HG03469 (cell line): Measurements from ENCODE around the gene ABCB6.
A peak's percentile ranks its signal among the peaks of the same experiment; 100 is the strongest.
"Not testable (repeated sequence)": the region's sequence is repeated elsewhere in the genome, so short reads cannot be mapped to it uniquely, and the experiment has no call there.

Source experiments
- ATAC-seq: cut with Tn5 transposase; IDR thresholded peaks from one replicate; pipeline ENCODE4 v1.9.1; 2021; ENCODE audit warnings: mild to moderate bottlenecking, moderate library complexity, moderate number of reproducible peaks; ENCODE audit not compliant: unreplicated experiment

Gene ABCB6

DNA sequence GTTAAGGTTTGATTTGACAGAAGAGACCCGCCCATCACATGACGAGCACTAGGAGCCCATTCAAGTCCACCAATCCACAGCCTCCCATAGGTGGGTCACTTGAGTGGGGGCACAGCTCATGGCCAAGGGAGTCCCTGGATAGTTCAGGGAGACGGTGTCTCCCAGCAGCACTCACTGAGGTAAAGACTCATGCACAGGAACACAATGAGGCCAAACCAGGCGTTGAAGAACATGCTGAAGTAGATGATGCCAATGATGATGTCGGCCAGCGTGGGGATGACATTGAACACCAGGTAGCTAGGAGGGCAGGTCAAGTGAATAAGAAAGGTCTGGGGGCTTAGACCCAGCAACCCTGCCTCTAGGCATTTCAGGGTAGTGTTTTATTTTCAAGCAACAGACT, 4.0 kb downstream of the ABCB6 start:
- no peak for ATAC-seq

DNA sequence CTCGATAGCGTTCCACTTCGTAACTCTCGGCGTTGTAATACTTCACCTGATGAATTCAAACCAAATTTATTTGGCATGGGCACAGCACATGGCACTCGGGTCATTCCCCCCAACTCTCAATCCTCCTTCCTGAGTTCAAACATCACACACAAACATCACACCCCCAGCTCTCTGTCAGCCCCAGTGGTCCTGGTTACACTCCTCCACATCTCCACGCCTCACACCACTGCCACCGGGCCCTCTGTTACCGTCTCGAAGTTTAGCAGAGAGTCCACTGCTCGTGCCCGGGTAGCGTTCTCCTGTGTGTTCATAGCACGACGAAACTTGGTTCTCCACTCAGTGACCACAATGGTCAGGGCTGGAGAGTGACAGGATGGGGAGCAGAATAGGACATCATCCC, 4.6 kb downstream of the ABCB6 start:
- no peak for ATAC-seq

DNA sequence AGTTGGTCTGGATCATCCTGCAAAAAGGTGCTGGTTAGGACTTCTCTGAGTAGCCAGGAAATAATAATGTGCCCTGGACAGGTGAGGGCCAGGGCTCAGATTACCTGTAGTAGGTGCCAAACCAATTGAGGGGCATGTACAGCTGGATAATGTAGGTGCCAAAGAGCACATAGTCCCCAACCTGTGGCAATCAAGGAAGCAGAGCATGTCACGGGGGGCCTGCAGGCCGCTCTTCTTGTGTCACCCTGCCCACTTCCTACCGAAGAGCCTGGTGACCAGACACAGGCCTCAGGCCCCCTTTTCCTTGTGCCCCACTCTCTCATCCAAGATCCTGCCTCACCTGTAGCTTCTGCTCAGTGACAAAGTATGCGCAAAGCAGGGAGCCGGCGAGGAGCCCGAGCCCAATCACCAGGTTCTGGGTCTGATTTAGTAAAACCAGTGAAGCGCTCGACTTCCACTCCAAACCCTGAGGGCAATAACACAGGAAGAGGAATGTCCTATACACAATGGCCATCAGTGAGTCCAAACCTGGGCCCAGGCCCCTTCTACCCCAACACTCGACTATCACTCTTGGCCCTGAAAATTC, 5.2 kb downstream of the ABCB6 start:
- no peak for ATAC-seq

DNA sequence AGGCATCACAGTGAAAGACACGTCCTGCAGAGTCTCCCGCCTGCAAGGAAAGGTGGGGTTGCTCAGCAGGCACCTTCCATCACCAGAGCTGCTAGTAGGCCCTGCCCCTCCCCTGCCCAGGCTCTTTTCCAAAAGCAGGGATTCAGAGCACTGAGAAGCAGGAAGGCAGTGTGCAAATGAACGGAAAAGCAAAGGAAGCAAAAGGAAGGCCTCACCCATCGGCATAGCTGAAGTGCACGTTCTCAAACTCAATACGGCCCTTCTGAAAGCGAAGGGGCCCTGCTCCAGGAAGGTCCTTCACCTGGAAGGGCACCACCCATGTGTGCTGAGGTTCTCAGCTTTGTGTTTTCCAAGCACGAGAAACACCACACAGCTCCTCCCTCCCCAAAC, 5.7 kb downstream of the ABCB6 start:
- no peak for ATAC-seq

DNA sequence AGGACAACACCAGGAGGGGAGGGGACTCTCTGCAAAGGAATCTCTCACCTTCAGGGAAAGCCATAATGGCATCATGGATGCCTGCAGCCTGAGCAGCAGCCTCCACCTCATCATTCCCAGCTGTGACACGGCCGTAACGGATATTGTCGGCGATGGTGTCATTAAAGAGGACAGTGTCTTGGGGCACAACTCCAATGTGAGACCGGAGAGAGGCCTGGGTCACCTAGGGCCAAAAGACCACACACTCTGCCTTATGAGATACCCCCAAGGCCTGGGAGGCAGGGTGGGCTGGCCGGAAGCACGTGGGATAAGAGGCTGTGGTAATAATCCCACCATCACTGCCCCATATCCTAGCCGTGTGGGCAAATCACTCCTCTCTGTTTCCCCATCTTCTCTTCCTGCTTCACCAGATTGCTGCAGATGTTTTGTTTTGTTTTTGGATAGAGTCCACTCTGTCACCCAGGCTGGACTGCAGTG, 7.8 kb downstream of the ABCB6 start:
- ATAC-seq = no peak

DNA sequence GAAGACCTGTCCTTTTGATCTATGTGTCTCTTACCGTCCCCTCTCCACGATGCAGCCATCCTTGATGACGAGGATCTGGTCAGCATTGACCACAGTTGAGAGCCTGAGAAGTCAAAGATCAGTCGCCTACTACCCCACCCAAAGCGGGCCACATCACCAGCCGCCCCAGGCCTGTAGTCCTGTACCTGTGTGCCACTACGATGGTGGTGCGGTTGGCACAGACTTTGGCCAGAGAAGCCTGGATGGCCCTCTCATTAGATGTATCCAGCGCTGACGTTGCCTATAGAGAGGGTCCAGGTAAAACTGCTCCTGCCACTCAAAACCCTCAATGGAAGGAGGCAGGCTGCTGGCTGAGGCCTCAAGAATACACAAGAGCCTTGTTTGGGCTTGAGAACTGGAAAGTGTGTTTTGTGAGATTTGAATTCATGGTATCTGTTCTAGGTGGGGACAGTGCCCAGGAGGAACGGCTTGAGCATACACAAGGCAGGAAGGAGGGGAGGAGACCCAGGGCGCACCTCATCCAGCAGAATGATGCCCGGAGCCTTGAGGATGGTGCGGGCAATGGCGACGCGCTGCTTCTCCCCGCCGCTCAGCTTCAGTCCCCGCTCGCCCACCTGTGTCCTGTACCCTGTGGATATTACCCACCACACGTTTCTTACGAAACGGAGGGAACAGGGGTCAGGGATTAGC, 8.4 kb downstream of the ABCB6 start:
- no peak for ATAC-seq

DNA sequence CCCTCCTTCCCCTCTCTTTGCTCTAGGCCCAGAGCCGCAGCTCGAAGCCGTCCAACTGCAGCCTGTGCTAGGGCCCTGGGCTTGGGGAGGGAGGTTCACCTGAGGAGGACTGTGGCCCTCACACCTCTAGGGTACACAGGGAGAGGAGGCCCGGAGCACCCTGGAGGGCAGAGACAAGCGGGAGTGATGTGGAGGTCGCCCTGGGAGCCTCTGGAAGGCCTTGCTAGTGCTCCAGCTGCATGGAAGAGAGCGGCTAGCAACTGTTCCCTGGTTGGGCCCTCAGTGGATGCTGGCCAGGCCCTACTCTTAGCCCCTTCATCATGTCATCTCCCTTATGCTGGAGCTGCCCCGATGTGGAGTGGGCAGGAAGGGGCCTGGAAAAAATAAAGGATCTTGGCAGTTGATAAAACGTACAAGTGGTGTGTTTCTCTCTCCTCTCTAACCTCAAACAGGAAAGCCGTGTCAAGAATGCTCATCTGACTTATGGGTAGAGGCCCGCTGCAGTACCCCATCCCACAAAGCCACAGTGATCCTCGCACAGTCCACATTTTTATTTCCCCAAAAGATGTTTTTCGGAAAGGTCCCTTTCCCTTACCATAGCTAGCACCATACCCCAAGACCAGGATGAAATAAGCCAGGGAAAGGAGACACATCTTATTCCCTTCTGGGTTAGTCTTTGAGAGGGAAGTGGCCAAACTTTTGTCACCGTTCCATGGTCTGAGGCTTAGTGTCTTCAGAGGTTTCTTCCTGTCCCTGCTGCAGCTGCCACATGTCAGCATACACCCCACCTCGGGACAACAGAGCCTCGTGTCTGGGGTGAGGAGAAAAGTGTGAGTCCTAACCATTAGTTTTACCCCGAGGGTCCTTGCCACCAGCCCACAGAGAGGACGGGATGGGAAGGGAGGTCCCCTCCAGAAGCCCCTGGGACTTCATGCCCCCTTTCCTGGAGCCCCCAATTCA, 9.2 kb downstream of the ABCB6 start:
- ATAC-seq = no peak

DNA sequence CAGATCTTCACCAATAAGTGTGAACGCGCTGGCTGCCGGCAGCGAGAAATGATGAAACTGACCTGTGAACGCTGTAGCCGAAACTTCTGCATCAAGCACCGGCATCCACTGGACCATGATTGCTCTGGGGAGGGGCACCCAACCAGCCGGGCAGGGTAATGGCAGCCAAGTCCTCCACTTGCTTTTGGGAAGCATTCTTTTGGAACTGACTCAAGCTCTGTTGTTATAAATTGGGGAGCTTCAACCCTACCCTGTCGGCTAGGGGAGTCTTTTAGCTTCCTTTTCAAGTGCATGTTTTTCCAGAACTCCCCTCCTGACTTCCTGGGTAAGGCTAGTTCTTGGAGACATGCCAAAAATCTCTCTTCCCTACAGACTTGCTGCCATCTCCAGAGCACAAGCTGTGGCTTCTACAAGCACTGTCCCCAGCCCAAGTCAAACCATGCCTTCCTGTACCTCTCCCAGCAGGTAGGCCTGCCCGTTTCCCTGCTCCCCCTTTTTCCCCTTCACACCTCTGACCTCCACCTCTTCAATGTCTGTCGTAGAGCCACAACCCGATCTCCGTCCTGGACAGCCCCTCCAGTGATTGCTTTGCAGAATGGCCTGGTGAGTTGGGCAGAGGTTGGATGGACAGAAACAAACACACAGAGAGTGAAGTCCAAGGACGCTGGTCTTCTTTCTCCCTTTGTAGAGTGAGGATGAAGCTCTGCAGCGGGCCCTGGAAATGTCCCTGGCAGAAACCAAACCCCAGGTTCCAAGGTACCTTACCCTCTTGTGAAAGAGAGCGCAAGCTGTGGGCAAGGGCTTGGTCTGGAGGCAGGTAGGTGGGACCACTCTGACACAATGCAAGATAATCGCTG, 10.6 kb downstream of the ABCB6 start:
- no peak for ATAC-seq

DNA sequence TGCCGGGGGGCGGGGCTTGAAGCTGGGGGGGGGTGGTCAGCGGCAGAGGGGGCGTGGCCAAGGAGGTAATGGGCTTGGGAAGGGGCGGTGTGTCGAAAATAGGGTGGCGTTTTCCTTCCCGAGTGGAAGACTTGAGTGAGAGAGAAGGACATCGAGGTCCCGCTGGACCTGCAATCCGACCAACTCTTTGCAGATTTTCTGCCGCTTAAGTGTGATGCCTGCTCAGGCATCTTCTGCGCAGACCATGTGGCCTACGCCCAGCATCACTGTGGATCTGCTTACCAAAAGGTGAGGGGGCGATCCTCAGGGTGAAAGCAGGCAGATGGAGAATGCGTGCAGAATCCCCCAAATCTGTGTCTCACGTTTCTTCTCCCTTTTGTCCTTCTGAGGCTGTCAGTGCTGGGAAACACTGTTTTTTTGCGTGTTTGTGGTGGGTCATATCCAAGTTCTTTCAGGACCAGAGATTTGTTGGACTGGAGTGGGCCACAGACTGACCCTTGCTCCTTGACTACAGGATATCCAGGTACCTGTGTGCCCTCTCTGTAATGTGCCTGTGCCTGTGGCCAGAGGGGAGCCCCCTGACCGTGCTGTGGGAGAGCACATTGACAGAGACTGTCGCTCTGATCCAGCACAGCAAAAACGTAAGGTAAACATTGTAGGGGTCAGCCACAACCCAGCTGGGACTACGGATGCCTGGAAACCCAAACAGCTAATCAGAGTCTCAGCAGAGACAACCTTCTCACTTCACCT, 11.4 kb downstream of the ABCB6 start:
- ATAC-seq = no peak

DNA sequence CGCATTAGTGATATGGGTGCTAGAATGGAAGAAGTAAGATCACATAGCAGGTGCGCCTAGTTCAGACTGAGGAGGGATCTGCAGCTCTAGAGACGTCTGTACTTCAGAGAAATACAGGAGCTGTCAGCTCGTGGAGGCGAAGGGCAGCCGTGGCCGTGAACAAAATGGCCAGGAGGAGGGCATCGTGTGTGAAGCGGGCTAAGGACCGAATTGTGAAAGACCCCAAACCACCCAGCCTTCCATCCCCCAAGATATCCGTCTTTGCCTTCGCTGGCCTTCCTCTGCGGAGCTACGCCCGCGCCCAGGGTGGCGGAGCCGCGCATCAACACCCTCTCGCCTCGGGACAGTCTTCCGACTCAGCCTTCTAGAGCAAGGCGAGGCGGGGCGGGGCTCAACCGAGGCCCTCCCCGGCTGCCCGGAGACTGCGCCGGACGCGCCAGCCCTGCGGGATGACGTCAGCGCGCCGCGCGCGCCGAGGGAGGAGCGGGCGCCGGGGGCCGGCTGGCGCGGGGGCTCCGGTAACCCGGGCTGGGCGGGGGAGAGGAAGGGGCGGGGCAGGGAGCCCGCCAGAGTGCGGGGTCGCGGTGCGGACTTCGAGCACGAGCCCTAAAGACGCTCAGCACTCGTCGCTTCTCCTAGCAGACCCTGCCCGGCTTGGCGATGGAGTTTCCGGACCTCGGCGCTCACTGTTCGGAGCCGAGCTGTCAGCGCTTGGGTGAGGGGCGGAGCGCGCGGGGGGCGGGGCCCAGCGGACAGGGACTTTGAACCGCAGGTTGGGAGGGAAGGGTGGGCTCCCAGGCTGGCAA, 12.2 kb downstream of the ABCB6 start, which contains the start of gene ZFAND2B:
ZFAND2B (plus strand) TSS at position 455 of the 806 bp plus-strand sequence; CDS start at position 661, 206 bp downstream.
- peak; percentile 97 for ATAC-seq

DNA sequence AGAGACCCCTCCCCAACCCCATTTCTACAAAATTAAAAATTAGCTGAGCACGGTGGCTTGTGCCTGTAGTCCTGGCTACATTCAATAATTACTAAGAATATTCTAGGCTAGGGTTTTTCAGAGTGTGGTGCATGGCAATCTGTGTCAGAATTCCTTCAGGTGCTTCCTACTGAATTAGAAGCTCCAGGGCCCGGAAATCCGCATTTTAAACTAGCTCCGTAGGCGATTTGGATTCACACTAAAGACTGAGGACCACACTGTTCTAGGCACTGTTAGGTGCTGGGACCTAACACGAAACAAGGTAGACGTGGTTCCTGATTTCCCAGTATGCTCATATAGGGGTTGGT, 12.8 kb downstream of the ABCB6 start:
- ATAC-seq = no peak

DNA sequence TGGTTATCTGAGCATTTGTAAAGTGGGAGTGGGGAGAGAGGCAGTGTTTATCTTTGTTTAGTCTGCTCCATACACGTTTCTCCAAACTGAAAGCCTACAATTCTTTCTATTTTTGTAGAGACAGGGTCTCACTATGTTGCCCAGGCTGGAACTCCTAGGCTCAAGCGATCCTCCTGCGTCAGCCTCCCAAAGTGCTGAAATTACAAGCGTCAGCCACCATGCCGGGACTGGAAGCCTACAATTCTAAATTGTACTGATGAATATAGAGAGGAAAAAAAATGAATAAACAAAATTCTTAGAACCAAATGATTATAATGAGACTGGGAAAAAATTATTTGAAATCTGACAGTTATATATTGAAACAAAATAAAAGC, 13.6 kb downstream of the ABCB6 start:
- ATAC-seq = no peak

DNA sequence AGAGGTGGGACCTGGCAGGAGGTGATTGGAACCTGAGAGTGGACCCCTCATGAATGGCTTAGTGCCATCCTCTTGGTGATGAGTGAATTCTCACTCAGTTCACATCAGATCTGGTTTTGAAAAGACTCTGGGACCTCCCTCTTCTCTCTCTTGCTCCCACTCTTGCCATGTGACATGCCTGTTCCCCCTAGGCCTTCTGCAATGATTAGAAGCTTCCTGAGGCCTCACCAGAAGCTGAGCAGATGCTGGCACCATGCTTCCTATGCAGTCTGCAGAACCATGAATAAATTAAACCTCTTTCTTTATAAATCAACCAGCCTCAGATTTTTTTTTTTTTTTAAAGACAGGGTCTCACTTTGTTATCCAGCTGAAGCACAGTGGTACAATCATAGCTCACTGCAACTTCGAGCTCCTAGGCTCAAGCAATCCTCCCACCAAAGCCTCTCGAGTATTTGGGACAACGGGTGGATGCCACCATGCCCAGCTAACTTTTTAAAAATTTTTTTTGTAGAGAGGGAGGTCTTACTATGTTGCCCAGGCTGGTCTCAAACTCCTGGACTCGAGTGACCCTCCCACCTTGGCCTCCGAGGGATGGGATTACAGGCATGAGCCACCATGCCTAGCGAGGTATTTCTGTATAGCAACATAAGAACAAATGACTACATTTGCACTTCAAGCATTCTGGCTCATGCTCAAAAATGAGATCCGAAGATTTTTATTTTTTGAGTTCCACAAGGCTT, 14.2 kb downstream of the ABCB6 start:
- no peak for ATAC-seq

DNA sequence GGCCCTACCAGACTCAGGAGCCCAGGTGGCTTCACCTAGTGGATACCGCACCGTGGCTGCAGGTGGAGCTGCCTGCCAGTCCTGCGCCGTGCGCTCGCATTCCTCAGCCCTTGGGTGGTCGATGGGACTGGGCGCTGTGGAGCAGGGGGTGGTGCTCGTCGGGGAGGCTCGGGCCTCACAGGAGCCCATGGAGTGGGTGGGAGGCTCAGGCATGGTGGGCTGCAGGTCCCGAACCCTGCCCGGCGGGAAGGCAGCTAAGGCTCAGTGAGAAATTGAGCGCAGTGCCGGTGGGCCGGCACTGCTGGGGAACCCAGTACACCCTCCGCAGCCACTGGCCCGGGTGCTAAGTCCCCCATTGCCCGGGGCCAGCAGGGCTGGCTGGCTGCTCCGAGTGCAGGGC, 17.4 kb downstream of the ABCB6 start:
- ATAC-seq = not testable (repeated sequence)

DNA sequence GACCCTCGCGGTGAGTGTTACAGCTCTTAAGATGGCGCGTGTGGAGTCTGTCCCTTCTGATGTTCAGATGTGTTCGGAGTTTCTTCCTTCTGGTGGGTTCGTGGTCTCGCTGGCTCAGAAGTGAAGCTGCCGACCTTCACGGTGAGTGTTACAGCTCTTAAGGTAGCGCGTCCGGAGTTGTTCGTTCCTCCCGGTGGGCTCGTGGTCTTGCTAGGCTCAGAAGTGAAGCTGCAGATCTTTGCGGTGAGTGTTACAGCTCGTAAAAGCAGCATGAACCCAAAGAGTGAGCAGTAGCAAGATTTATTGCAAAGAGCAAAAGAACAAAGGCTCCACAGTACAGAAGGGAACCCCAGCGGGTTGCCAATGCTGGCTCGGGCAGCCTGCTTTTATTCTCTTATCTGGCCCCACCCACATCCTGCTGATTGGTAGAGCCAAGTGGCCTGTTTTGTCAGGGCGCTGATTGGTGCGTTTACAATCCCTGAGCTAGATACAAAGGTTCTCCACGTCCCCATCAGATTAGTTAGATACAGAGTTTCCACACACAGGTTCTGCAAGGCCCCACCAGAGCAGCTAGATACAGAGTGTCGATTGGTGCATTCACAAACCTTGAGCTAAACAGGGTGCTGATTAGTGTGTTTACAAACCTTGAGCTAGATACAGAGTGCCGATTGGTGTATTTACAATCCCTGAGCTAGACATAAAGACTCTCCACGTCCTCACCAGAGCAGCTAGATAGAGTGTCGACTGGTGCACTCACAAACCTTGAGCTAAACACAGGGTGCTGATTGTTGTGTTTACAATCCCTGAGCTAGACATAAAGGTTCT, 18.0 kb downstream of the ABCB6 start:
- ATAC-seq = not testable (repeated sequence)

DNA sequence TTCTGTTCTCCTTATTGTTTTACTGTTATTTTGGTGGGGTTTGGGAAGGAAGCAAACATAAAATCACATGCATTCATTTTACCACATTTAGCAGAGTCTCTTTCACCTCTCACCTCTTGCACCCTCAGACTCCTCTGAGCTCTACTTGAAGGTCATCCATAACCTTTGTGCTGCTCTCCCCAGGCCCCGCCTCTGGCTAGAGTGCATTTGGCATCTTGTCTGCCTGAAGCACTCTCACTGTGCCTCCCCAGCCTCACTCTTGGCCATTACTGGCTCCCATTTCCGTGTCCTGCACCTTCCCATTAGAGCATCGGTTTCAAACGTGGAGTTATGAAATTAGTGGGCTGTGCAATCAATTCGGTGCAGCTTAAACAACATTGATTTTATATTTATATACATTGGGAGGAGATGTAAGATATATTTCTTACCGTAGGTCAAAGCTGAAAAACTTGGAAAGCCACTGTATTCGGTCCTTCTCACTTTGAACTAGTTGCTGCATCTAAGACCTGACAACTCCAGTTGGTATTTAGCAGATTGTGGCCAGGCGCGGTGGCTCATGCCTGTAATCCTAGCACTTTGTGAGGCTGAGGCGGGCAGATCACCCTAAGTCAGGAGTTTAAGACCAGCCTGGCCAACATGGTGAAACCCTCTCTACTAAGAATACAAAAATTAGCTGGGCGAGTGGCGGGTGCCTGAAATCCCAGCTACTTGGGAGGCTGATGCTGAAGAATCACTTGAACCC, 19.1 kb downstream of the ABCB6 start:
- no peak for ATAC-seq

DNA sequence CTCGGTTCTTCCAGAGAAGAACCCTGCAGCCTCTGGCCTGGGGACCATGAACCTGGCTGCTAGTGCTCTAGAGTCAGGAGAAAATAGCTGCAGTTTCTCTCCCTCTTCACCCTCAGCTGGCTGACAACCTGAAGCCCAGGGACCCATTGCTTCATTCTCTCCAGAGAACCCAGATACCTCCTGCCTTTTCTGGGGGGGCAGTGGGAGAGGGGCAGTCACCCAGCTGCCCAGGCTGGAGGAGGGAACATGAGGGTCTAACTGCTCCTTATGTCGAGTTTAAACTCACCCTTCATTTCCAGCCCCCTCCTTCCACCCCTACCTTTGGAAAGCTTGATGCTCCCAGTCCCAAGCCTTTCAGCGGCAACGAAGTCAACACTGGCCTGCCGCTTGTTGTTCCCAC, 19.8 kb downstream of the ABCB6 start:
- no peak for ATAC-seq
